HepG2 (cell line): ENCODE data around the gene COL4A6. TPM values are rescaled to one million over a fixed set of nuclear protein-coding genes. Genes with fewer than 3 reads are reported as not detected.

Source experiments
- ATAC-seq: fragments of 200-7000 bp; cut with Tn5 transposase; 3 replicates; pipeline ENCODE4 v1.9.1; 2020; ENCODE audit warnings: mild to moderate bottlenecking, moderate library complexity
- BruUV-seq: library from RNA; stranded (reverse); fragments of 400-500 nt; replicated peaks from 2 replicates; lab custom pipeline; 2021; lab: Mats Ljungman, UMichigan
- CTCF ChIA-PET: fragments of 300-600 bp; formaldehyde crosslinking; extraction: SDS; loops from one replicate; lab custom pipeline; 2021; ENCODE audit warnings: low total read pairs, inconsistent platforms, low intra/inter-chr PET ratio; lab: Yijun Ruan, JAX
- POLR2A ChIA-PET: fragments of 350-600 bp; sonication (Branson Sonifier 250); formaldehyde crosslinking; loops from one replicate; lab custom pipeline; 2020; ENCODE audit warnings: antibody characterized with exemption, inconsistent platforms; lab: Yijun Ruan, JAX
- DNase-seq: peaks from one replicate; pipeline ENCODE4 v3.0.0-alpha.2; 2015; ENCODE audit warnings: low spot score
- FAIRE-seq: peaks from 3 replicates; lab custom pipeline; 2011; peaks lifted over from hg19 to GRCh38; lab: Jason Lieb, UNC
- H2AFZ ChIP-seq: one replicate; pipeline ENCODE4 v1.6.1; 2011; ENCODE audit warnings: low read length, inconsistent platforms
- H3K27ac ChIP-seq: fragments of 300-600 bp; 3 replicates; pipeline ENCODE4 v1.8.0; 2011; ENCODE audit warnings: mixed run types, mild to moderate bottlenecking, mixed read lengths, low read length, inconsistent platforms; ENCODE audit not compliant: insufficient read depth; ENCODE audit errors: extremely low read length
- H3K27me3 ChIP-seq, 2 experiments: fragments of 200-600 bp in 1 of 2; 2 replicates in 1 of 2; 3 replicates in 1 of 2; pipeline versions ENCODE4 v1.6.0 to v1.8.0; 2011; ENCODE audit warnings: low read length in 2 of 2, mild to moderate bottlenecking in 2 of 2, moderate library complexity in 2 of 2, inconsistent platforms in 1 of 2; ENCODE audit not compliant: insufficient read depth in 2 of 2, control insufficient read depth in 1 of 2
- H3K36me3 ChIP-seq, 2 experiments: fragments of 200-600 bp in 1 of 2; replicated peaks in 1 of 2; 2 replicates in 1 of 2; 3 replicates in 1 of 2; pipeline versions ENCODE4 v1.5.1 to v1.8.0; 2011; ENCODE audit warnings: low read length in 2 of 2, inconsistent platforms in 1 of 2; ENCODE audit not compliant: insufficient read depth in 2 of 2, control insufficient read depth in 1 of 2
- H3K4me1 ChIP-seq: 2 replicates; pipeline ENCODE4 v1.5.1; 2012; ENCODE audit warnings: low read length, inconsistent platforms; ENCODE audit not compliant: insufficient read depth
- H3K4me2 ChIP-seq: 2 replicates; pipeline ENCODE4 v1.6.0; 2011; ENCODE audit warnings: low read depth, low read length, inconsistent platforms
- H3K4me3 ChIP-seq, 3 experiments: fragments of 200-600 bp in 1 of 3; sonication (generic), shearing (Covaris generic) in 1 of 3; replicated peaks in 1 of 3; 2 replicates each; pipeline ENCODE4 v1.5.1; 2011 to 2016; ENCODE audit warnings: low read length in 3 of 3, inconsistent platforms in 2 of 3, low read depth in 2 of 3, mild to moderate bottlenecking in 2 of 3, control low read depth in 1 of 3, mixed read lengths in 1 of 3; ENCODE audit not compliant: insufficient read depth in 1 of 3
- H3K79me2 ChIP-seq: one replicate; pipeline ENCODE4 v1.6.1; 2011; ENCODE audit warnings: low read length, inconsistent platforms; ENCODE audit not compliant: insufficient read depth
- H3K9ac ChIP-seq: 2 replicates; pipeline ENCODE4 v1.6.0; 2011; ENCODE audit warnings: mild to moderate bottlenecking, low read depth, low read length, inconsistent platforms; ENCODE audit not compliant: insufficient read depth
- H3K9me3 ChIP-seq: 2 replicates; pipeline ENCODE4 v1.5.1; 2012; ENCODE audit warnings: mild to moderate bottlenecking, low read length
- H4K20me1 ChIP-seq: 2 replicates; pipeline ENCODE4 v1.6.0; 2011; ENCODE audit warnings: inconsistent platforms, mild to moderate bottlenecking, low read length, moderate library complexity; ENCODE audit not compliant: insufficient read depth
- GATAD2A ChIP-seq: IDR thresholded peaks from 2 replicates; pipeline ENCODE4 v1.6.1; 2016
- SMC3 ChIP-seq: IDR thresholded peaks from 2 replicates; pipeline ENCODE4 v1.6.1; 2011; ENCODE audit warnings: low read length, improper control_type of control experiment
- STAG1 ChIP-seq: sonication (generic); formaldehyde crosslinking; IDR thresholded peaks from 2 replicates; pipeline ENCODE4 v1.4.0; 2020; ENCODE audit warnings: missing genetic modification reagents
- ZKSCAN5 ChIP-seq: sonication (generic); formaldehyde crosslinking; IDR thresholded peaks from 2 replicates; pipeline ENCODE4 v1.5.1; 2020; ENCODE audit warnings: mild to moderate bottlenecking, missing genetic modification reagents
- ZNF136 ChIP-seq: sonication (generic); formaldehyde crosslinking; IDR thresholded peaks from 2 replicates; pipeline ENCODE4 v1.8.1; 2022; ENCODE audit warnings: low read depth, mild to moderate bottlenecking, moderate library complexity, missing genetic modification reagents
- ZNF441 ChIP-seq: sonication (generic); formaldehyde crosslinking; IDR thresholded peaks from 2 replicates; pipeline ENCODE4 v1.7.0; 2021; ENCODE audit warnings: missing genetic modification reagents, borderline replicate concordance
- ZNF589 ChIP-seq: sonication (generic); formaldehyde crosslinking; conservative IDR thresholded peaks from 2 replicates; pipeline ENCODE4 v1.8.0; 2022; ENCODE audit warnings: mild to moderate bottlenecking, moderate library complexity, missing genetic modification reagents
- ZNF703 ChIP-seq: sonication (generic); formaldehyde crosslinking; IDR thresholded peaks from 2 replicates; pipeline ENCODE4 v1.5.1; 2020; ENCODE audit warnings: missing genetic modification reagents, mild to moderate bottlenecking, moderate library complexity, borderline replicate concordance
- WGBS: methylation state at CpG from one replicate; pipeline ENCODE4 v1.1.6; 2017; ENCODE audit warnings: low lambda C conversion rate; 5-methylcytosine and 5-hydroxymethylcytosine counted together
- in situ Hi-C: cut with HindIII; loops from 2 replicates; pipeline ENCODE4 v1.10.0; 2017; ENCODE audit warnings: low pct_unique_long_range_greater_than_20kb; ENCODE audit not compliant: extremely low pct_ligation_motif_present
- intact Hi-C: fragments of 100-400 bp; cut with micrococcal nuclease; formaldehyde crosslinking; loops from one replicate; pipeline ENCODE4 v1.10.0; 2022; ENCODE audit not compliant: unreplicated experiment
- polyA plus RNA-seq, 8 experiments: library from polyadenylated mRNA; depleted of rRNA in 3 of 8; stranded (reverse) in 7 of 8; unstranded in 1 of 8; fragments of >200 nt; fragmentation: Illumina TruSeq in 4 of 8; extraction: Trizol in 4 of 8; gene quantifications; 2 replicates each; pipeline versions ENCODE4 v1.2.1 to v1.2.3, GENCODE V29; 2011 to 2016; ENCODE audit warnings: low read depth in 4 of 8, missing spikeins in 1 of 8, mixed read lengths in 1 of 8; ENCODE audit not compliant: insufficient read depth in 1 of 8
- total RNA-seq, 5 experiments: library from RNA; depleted of rRNA; stranded (reverse); fragments of >200 nt; fragmentation: Illumina TruSeq; extraction: Trizol; gene quantifications; 2 replicates each; pipeline ENCODE4 v1.2.3, GENCODE V29; 2016; ENCODE audit warnings: low read depth in 1 of 5
- TF ChIP-seq, protein P1 (sequence below): sonication (generic); formaldehyde crosslinking; conservative IDR thresholded peaks from 2 replicates; pipeline ENCODE4 v1.8.1; 2023; ENCODE audit warnings: missing genetic modification reagents
- TF ChIP-seq, protein P2 (sequence below): sonication (generic); formaldehyde crosslinking; IDR thresholded peaks from 2 replicates; pipeline ENCODE4 v1.5.0; 2020; ENCODE audit warnings: mild to moderate bottlenecking, missing genetic modification reagents, moderate library complexity

The COL4A6 gene
- total and polyA plus RNA-seq, 2 of the 13 experiments (the other 11 are each of a cell fraction or from before 2014, with no cell fraction given): 4.5 to 8.2 TPM

DNA sequence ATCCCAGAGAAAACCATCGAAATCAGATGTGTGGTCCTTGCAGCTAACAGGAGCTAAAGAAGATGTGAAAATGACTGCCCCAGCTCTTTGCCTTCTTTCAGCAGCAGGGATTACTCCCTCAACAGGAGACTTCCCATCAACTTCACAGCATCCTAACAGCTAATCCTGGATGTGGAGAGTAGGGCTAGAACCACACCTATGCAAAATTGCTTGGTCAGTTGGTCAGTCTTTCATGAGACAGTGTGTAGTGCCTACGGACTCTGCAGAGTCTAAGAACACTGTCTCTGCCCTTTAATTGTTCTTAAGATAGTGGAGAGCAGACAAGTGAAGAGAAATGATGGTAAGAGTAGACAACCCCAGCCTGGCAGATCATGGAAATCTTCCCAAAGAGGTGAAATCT is 133.5 kb downstream of the COL4A6 start:
- Histone ChIP-seq H3K79me2 (no peaks in the 10 kb centered on the region), H2AFZ (no peak overlapping the region), H3K4me2 (no peak overlapping the region), H3K36me3 (no peaks in the 10 kb centered on the region), H3K27me3 (no peaks in the 10 kb centered on the region), H3K4me3 (no peak overlapping the region), H3K9ac (no peak overlapping the region), H3K4me1 (peaks cover 46% of the 10 kb centered on the region), H4K20me1 (no peaks in the 10 kb centered on the region), H3K27ac (no peak overlapping the region), H3K9me3 (no peaks in the 10 kb centered on the region)
- CTCF ChIA-PET: interaction anchor here (1.7 kb wide), 1 partner anchor 80 kb away, joined by 14 read pairs; no protein-coding TSS in a partner anchor
- FAIRE-seq (no peak), ATAC-seq (no peak), DNase-seq (no peak)
- POLR2A ChIA-PET: no interaction called here
- 64% methylated on average over 2 of the region's 2 CpGs for WGBS
- in situ Hi-C loops: loop anchor here (5.0 kb wide), 1 partner anchor 82 kb away; no protein-coding TSS in a partner anchor
- TF ChIP-seq ZKSCAN5 (CRISPR knock-in tag) (no peak), ZNF136 (CRISPR knock-in tag) (no peak)
- intact Hi-C loops: loop anchor here (1.0 to 5.0 kb wide), 2 partner anchors 80 to 133 kb away; partner anchors contain the start of genes COL4A5 and COL4A6
- no TSS peak for BruUV-seq

DNA sequence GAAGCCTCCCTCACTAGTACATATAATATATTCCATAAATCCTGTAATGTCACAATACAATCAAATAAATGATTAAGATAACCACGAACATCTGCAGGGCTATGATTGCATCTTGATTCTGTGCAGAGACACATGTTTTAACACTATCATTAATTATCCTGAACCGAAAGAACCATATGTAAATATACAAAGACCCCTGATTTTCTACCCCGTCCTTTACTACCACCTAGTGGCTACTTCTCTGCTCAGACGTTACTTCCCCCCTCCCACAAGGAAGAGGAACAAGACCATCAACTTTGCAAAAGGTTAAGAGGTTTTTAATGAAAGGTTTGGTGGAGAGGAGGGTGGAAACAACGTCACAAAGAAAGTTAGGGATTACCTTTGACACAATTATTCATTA is 134.0 kb downstream of the COL4A6 start:
- H3K9me3 ChIP-seq: no peaks in the 10 kb centered on the region
- no TSS peak for BruUV-seq
- H3K79me2 ChIP-seq: no peaks in the 10 kb centered on the region
- POLR2A ChIA-PET: no interaction called here
- 24% methylated on average over 5 of the region's 5 CpGs for WGBS
- no peaks in the 10 kb centered on the region for H3K27me3 ChIP-seq
- in situ Hi-C loops: loop anchor here (5.0 kb wide), 1 partner anchor 82 kb away; no protein-coding TSS in a partner anchor
- ATAC-seq: no peak
- no peak overlapping the region for H3K9ac ChIP-seq
- H2AFZ ChIP-seq: no peak overlapping the region
- intact Hi-C loops: loop anchor here (1.0 kb wide), 1 partner anchor 80 kb away; no protein-coding TSS in a partner anchor
- no peak for DNase-seq
- H3K4me2 ChIP-seq: no peak overlapping the region
- H3K27ac ChIP-seq: no peak overlapping the region
- H3K36me3 ChIP-seq: no peaks in the 10 kb centered on the region
- peaks cover 46% of the 10 kb centered on the region for H3K4me1 ChIP-seq
- no peak overlapping the region for H3K4me3 ChIP-seq
- no peaks in the 10 kb centered on the region for H4K20me1 ChIP-seq
- TF ChIP-seq, protein P1, sequence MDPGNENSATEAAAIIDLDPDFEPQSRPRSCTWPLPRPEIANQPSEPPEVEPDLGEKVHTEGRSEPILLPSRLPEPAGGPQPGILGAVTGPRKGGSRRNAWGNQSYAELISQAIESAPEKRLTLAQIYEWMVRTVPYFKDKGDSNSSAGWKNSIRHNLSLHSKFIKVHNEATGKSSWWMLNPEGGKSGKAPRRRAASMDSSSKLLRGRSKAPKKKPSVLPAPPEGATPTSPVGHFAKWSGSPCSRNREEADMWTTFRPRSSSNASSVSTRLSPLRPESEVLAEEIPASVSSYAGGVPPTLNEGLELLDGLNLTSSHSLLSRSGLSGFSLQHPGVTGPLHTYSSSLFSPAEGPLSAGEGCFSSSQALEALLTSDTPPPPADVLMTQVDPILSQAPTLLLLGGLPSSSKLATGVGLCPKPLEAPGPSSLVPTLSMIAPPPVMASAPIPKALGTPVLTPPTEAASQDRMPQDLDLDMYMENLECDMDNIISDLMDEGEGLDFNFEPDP: no peak
- TF ChIP-seq ZNF441 (CRISPR knock-in tag): no peak
- no peak for TF ChIP-seq ZNF589 (CRISPR knock-in tag)
- TF ChIP-seq ZNF703: no peak
- TF ChIP-seq SMC3: peak; percentile 47; the same call in 1 of the 2 replicates
- 0 out of 2 replicates have a peak, but pooled peaks have one; percentile 10 for TF ChIP-seq GATAD2A
- TF ChIP-seq STAG1 (CRISPR knock-in tag): peak; percentile 63
- TF ChIP-seq, protein P2, sequence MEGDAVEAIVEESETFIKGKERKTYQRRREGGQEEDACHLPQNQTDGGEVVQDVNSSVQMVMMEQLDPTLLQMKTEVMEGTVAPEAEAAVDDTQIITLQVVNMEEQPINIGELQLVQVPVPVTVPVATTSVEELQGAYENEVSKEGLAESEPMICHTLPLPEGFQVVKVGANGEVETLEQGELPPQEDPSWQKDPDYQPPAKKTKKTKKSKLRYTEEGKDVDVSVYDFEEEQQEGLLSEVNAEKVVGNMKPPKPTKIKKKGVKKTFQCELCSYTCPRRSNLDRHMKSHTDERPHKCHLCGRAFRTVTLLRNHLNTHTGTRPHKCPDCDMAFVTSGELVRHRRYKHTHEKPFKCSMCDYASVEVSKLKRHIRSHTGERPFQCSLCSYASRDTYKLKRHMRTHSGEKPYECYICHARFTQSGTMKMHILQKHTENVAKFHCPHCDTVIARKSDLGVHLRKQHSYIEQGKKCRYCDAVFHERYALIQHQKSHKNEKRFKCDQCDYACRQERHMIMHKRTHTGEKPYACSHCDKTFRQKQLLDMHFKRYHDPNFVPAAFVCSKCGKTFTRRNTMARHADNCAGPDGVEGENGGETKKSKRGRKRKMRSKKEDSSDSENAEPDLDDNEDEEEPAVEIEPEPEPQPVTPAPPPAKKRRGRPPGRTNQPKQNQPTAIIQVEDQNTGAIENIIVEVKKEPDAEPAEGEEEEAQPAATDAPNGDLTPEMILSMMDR (CRISPR knock-in tag): peak; percentile 62
- TF ChIP-seq, all 625 proteins: peak for 4
- CTCF ChIA-PET: interaction anchor here (1.7 kb wide), 1 partner anchor 79 kb away, joined by 14 read pairs; no protein-coding TSS in a partner anchor
- peak; percentile 88 for FAIRE-seq
